ENCODE measurements around the gene OXCT2. TPM values are rescaled to one million over a fixed set of nuclear protein-coding genes. Genes with fewer than 3 reads are reported as not detected.

Gene OXCT2
- total and polyA plus RNA-seq, 2 of the 13 experiments (the other 11 are each of a cell fraction or from before 2014, with no cell fraction given), result 0.21 to 0.33 TPM

- peaks cover 0 to 10% of the 10 kb centered on the region in 2 experiments; a peak in 3 of 5 replicates for H3K27me3 ChIP-seq (ENCODE audit: control insufficient read depth in 1 of 2, insufficient read depth in 2 of 2, low read length in 2 of 2)
- H2AFZ ChIP-seq (ENCODE audit: low read length), result no peak overlapping the region
- FAIRE-seq (no peak), ATAC-seq (no peak), DNase-seq (ENCODE audit: low spot score) (no peak)
- H3K9ac ChIP-seq (ENCODE audit: insufficient read depth, low read depth, low read length), result no peak overlapping the region
- in situ Hi-C loops (cut with HindIII; ENCODE audit: extremely low pct_ligation_motif_present, low pct_unique_long_range_greater_than_20kb) (no loop called here), intact Hi-C loops (cut with micrococcal nuclease; ENCODE audit: unreplicated experiment) (no loop called here)
- H4K20me1 ChIP-seq (ENCODE audit: insufficient read depth, low read length), result no peaks in the 10 kb centered on the region
- no peak overlapping the region for H3K4me3 ChIP-seq (replicated peaks in 1 of 3; ENCODE audit: insufficient read depth in 1 of 3, low read depth in 2 of 3, low read length in 3 of 3)
- H3K4me1 ChIP-seq (ENCODE audit: insufficient read depth, low read length), result no peaks in the 10 kb centered on the region
- H3K9me3 ChIP-seq (ENCODE audit: low read length), result no peaks in the 10 kb centered on the region
- ChIA-PET CTCF (ENCODE audit: low intra/inter-chr PET ratio, low total read pairs) (no interaction called here), POLR2A (no interaction called here)
- 72% methylated on average over 6 of the region's 6 CpGs for WGBS (ENCODE audit: low lambda C conversion rate)
- no peak overlapping the region for H3K27ac ChIP-seq (ENCODE audit: extremely low read length, insufficient read depth, low read length)
- no TSS peak for BruUV-seq (replicated peaks)
- H3K79me2 ChIP-seq (ENCODE audit: insufficient read depth, low read length), result no peaks in the 10 kb centered on the region
- TF ChIP-seq ZNF512B (CRISPR knock-in tag; IDR thresholded peaks at IDR 0.05; ENCODE audit: borderline replicate concordance) (no peak), ZNF326 (CRISPR knock-in tag; IDR thresholded peaks at IDR 0.05; ENCODE audit: borderline replicate concordance) (no peak), EZH2 (conservative IDR thresholded peaks at IDR 0.05; ENCODE audit: low read depth, low read length) (no peak), CENPT (CRISPR knock-in tag; IDR thresholded peaks at IDR 0.05; ENCODE audit: low read depth) (no peak), ZNF629 (CRISPR knock-in tag; conservative IDR thresholded peaks at IDR 0.05) (no peak), NFE2L1 (CRISPR knock-in tag; IDR thresholded peaks at IDR 0.05; ENCODE audit: borderline replicate concordance) (no peak), HMGXB4 (CRISPR knock-in tag; IDR thresholded peaks at IDR 0.05; ENCODE audit: borderline replicate concordance in 1 of 2, low read depth in 1 of 2) (no peak), MEIS2 (CRISPR knock-in tag; IDR thresholded peaks at IDR 0.05) (no peak), PRDM10 (CRISPR knock-in tag; IDR thresholded peaks at IDR 0.05; ENCODE audit: low read depth) (no peak), JUN (CRISPR knock-in tag; IDR thresholded peaks at IDR 0.05) (no peak), ZSCAN20 (CRISPR knock-in tag; IDR thresholded peaks at IDR 0.05; ENCODE audit: borderline replicate concordance) (no peak)
- no peaks in the 10 kb centered on the region for H3K36me3 ChIP-seq (replicated peaks in 1 of 2; ENCODE audit: control insufficient read depth in 1 of 2, insufficient read depth in 2 of 2, low read length in 2 of 2)
- no peak overlapping the region for H3K4me2 ChIP-seq (ENCODE audit: low read depth, low read length)
Observed at GRCh38 chr1:39782103-39782502, 11.0 kb upstream of the OXCT2 start.
